Activated CD8-positive, alpha-beta memory T cell treated with anti-CD3 and anti-CD28 coated beads, Interleukin-2, amount 50 U/mL, for 48 hours (primary cell): ENCODE results near the gene PDE11A.
"Not testable (repeated sequence)": the region's sequence is repeated elsewhere in the genome, so short reads cannot be mapped to it uniquely, and the experiment has no call there.

ENCODE experiments used
- DNase-seq: peaks from one replicate; pipeline ENCODE4 v3.0.0-alpha.2; 2020

The PDE11A gene

GRCh38 chr2:178008636-178009289, 63.8 kb downstream of the PDE11A start:
- DNase-seq: no peak

- no peak for DNase-seq
These were observed 65.9 kb downstream of the PDE11A start for GRCh38 chr2:178006710-178007109.

GRCh38 chr2:178005756-178006155, 66.8 kb downstream of the PDE11A start:
- DNase-seq: no peak

- DNase-seq: no peak
These were observed 70.5 kb downstream of the PDE11A start for GRCh38 chr2:178002038-178002437.

GRCh38 chr2:177998996-177999395, 73.6 kb downstream of the PDE11A start:
- DNase-seq: no peak

- DNase-seq: no peak
These were observed 74.6 kb downstream of the PDE11A start for GRCh38 chr2:177998006-177998405.

GRCh38 chr2:177992992-177993391, 79.6 kb downstream of the PDE11A start:
- no peak for DNase-seq

- DNase-seq: no peak
These were observed 83.3 kb downstream of the PDE11A start for GRCh38 chr2:177989029-177989885.

GRCh38 chr2:177984749-177985148, 87.8 kb downstream of the PDE11A start:
- no peak for DNase-seq

GRCh38 chr2:177983183-177983788, 89.3 kb downstream of the PDE11A start:
- DNase-seq: no peak

GRCh38 chr2:177972782-177973181, 99.8 kb downstream of the PDE11A start:
- DNase-seq: no peak

- no peak for DNase-seq
These were observed 100.5 kb downstream of the PDE11A start for GRCh38 chr2:177972123-177972522.

- DNase-seq: no peak
These were observed 101.7 kb downstream of the PDE11A start for GRCh38 chr2:177970670-177971454.

GRCh38 chr2:177964892-177965291, 107.7 kb downstream of the PDE11A start:
- no peak for DNase-seq

- no peak for DNase-seq
These were observed 120.4 kb downstream of the PDE11A start for GRCh38 chr2:177952151-177952550.

GRCh38 chr2:177947598-177947997, 125.0 kb downstream of the PDE11A start:
- not testable (repeated sequence) for DNase-seq

GRCh38 chr2:177944530-177944929, 128.0 kb downstream of the PDE11A start:
- not testable (repeated sequence) for DNase-seq

- DNase-seq: no peak
These were observed 129.8 kb downstream of the PDE11A start for GRCh38 chr2:177942731-177943130.

GRCh38 chr2:177939211-177939610, 133.4 kb downstream of the PDE11A start:
- DNase-seq: no peak

- no peak for DNase-seq
These were observed 141.7 kb downstream of the PDE11A start for GRCh38 chr2:177930916-177931315.

- no peak for DNase-seq
These were observed 142.7 kb downstream of the PDE11A start for GRCh38 chr2:177929662-177930522.

- no peak for DNase-seq
These were observed 149.3 kb downstream of the PDE11A start for GRCh38 chr2:177923323-177923722.
